IPS DF 6.9 (cell line): ENCODE data around the gene MAP2K4.

Experiments
- DNase-seq: peaks from one replicate; pipeline ENCODE4 v3.0.0-alpha.2; 2013; ENCODE audit warnings: low read depth, low spot score
- H3K27ac ChIP-seq: one replicate; pipeline ENCODE4 v1.5.1; 2013; ENCODE audit warnings: low read length, control low read depth
- H3K27me3 ChIP-seq: 2 replicates; pipeline ENCODE4 v1.6.1; 2013; ENCODE audit warnings: mild to moderate bottlenecking, low read length; ENCODE audit not compliant: control insufficient read depth, insufficient read depth
- H3K36me3 ChIP-seq: 2 replicates; pipeline ENCODE4 v1.6.1; 2013; ENCODE audit warnings: low read length; ENCODE audit not compliant: control insufficient read depth, insufficient read depth
- H3K4me1 ChIP-seq: 2 replicates; pipeline ENCODE4 v1.6.1; 2013; ENCODE audit warnings: low read length; ENCODE audit not compliant: control insufficient read depth, insufficient read depth
- H3K4me3 ChIP-seq: 2 replicates; pipeline ENCODE4 v1.5.1; 2013; ENCODE audit warnings: mild to moderate bottlenecking, low read length
- H3K9me3 ChIP-seq: 2 replicates; pipeline ENCODE4 v1.6.1; 2013; ENCODE audit warnings: low read length, inconsistent platforms; ENCODE audit not compliant: control insufficient read depth, insufficient read depth
- WGBS: extraction: QIAGEN DNeasy Blood & Tissue Kit; methylation state at CpG from one replicate; pipeline ENCODE4 v1.1.7; 2013; ENCODE audit warnings: mixed read lengths, missing lambda C conversion rate; ENCODE audit not compliant: insufficient read length, insufficient coverage; 5-methylcytosine and 5-hydroxymethylcytosine counted together

MAP2K4 gene

GRCh38 chr17:12110906-12111305 lies 90.2 kb downstream of the MAP2K4 start:
- H3K36me3 ChIP-seq, result no peaks in the 10 kb centered on the region; the same call in 1 of the 2 replicates
- no peak for DNase-seq
- no peaks in the 10 kb centered on the region for H3K27me3 ChIP-seq
- no CpG with 5 or more reads among the region's 2 CpGs for WGBS
- H3K4me1 ChIP-seq, result no peaks in the 10 kb centered on the region
- H3K9me3 ChIP-seq, result no peaks in the 10 kb centered on the region
- no peak overlapping the region for H3K27ac ChIP-seq
- H3K4me3 ChIP-seq, result no peak overlapping the region

- H3K27ac ChIP-seq, result no peak overlapping the region
- WGBS, result no CpG with 5 or more reads among the region's 2 CpGs
- no peaks in the 10 kb centered on the region for H3K4me1 ChIP-seq
- no peak overlapping the region for H3K4me3 ChIP-seq
- DNase-seq, result no peak
- no peaks in the 10 kb centered on the region for H3K9me3 ChIP-seq
- H3K36me3 ChIP-seq, result no peaks in the 10 kb centered on the region; the same call in 1 of the 2 replicates
- no peaks in the 10 kb centered on the region for H3K27me3 ChIP-seq
Measured at GRCh38 chr17:12113156-12113555, 92.5 kb downstream of the MAP2K4 start.

DNA sequence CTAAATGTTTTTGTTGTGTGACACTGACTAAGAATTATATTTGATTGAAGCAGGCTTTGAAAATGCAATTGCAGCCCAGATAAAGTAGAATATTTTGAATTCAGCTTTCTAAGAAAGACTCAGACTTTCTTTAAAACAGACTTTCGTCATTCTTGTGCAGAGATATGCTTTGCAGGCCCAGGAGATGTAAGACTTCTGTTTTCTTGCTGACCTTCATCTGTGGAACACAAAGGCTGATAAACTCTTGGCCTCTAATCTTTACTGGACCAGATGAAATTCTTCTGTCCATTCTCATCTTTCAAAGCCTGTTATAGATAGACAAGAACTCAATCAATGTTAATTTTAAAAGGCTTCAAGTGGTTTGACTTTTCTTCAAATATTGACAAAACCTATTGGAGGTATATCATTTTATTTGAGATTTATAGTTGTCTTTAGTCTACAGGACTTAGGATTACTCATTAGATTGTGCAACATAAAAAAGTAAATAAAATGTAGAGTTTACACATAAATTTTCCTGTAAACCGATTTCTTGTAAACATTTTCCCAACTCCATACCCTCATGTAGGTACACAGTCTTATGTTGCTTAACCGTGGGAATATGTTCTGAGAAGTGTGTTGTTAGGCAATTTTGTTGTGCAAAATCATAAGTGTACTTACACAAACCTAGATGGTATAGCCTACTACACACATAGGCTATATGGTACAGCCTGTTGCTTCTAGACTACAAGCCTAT lies 94.2 kb downstream of the MAP2K4 start:
- DNase-seq, result no peak
- H3K36me3 ChIP-seq, result no peaks in the 10 kb centered on the region; the same call in 1 of the 2 replicates
- no CpG with 5 or more reads among the region's 3 CpGs for WGBS
- H3K9me3 ChIP-seq, result no peaks in the 10 kb centered on the region
- H3K4me1 ChIP-seq, result no peaks in the 10 kb centered on the region
- no peak overlapping the region for H3K27ac ChIP-seq
- no peak overlapping the region for H3K4me3 ChIP-seq
- no peaks in the 10 kb centered on the region for H3K27me3 ChIP-seq

GRCh38 chr17:12116143-12116542 lies 95.5 kb downstream of the MAP2K4 start:
- H3K36me3 ChIP-seq, result no peaks in the 10 kb centered on the region; the same call in 1 of the 2 replicates
- no peaks in the 10 kb centered on the region for H3K27me3 ChIP-seq
- H3K27ac ChIP-seq, result no peak overlapping the region
- H3K9me3 ChIP-seq, result no peaks in the 10 kb centered on the region
- no peak overlapping the region for H3K4me3 ChIP-seq
- no peak for DNase-seq
- no peaks in the 10 kb centered on the region for H3K4me1 ChIP-seq

- DNase-seq, result no peak
- Histone ChIP-seq H3K27ac (no peak overlapping the region), H3K36me3 (no peaks in the 10 kb centered on the region), H3K27me3 (no peaks in the 10 kb centered on the region), H3K9me3 (no peaks in the 10 kb centered on the region), H3K4me1 (no peaks in the 10 kb centered on the region), H3K4me3 (no peak overlapping the region)
- WGBS, result no CpG with 5 or more reads among the region's 3 CpGs
Measured at GRCh38 chr17:12118617-12119016, 97.9 kb downstream of the MAP2K4 start.

GRCh38 chr17:12122075-12122474 lies 101.4 kb downstream of the MAP2K4 start:
- no peak for DNase-seq
- no CpG with 5 or more reads among the region's 6 CpGs for whole genome bisulfite sequencing
- H3K27ac ChIP-seq, result no peak overlapping the region

GRCh38 chr17:12127177-12127576 lies 106.5 kb downstream of the MAP2K4 start:
- no peak overlapping the region for H3K4me3 ChIP-seq
- no peaks in the 10 kb centered on the region for H3K27me3 ChIP-seq
- H3K9me3 ChIP-seq, result no peaks in the 10 kb centered on the region
- H3K27ac ChIP-seq, result no peak overlapping the region
- H3K4me1 ChIP-seq, result no peaks in the 10 kb centered on the region
- DNase-seq, result no peak
- peaks cover 5% of the 10 kb centered on the region; the same call in 1 of the 2 replicates for H3K36me3 ChIP-seq
- WGBS, result no CpG with 5 or more reads among the region's 2 CpGs

More at GRCh38 chr17:12122075-12122474, 101.4 kb downstream of the MAP2K4 start:
- no peaks in the 10 kb centered on the region for H3K27me3 ChIP-seq
- H3K36me3 ChIP-seq, result peaks cover 2% of the 10 kb centered on the region; the same call in 1 of the 2 replicates
- H3K4me1 ChIP-seq, result no peaks in the 10 kb centered on the region
- no peaks in the 10 kb centered on the region for H3K9me3 ChIP-seq
- H3K4me3 ChIP-seq, result no peak overlapping the region

DNA sequence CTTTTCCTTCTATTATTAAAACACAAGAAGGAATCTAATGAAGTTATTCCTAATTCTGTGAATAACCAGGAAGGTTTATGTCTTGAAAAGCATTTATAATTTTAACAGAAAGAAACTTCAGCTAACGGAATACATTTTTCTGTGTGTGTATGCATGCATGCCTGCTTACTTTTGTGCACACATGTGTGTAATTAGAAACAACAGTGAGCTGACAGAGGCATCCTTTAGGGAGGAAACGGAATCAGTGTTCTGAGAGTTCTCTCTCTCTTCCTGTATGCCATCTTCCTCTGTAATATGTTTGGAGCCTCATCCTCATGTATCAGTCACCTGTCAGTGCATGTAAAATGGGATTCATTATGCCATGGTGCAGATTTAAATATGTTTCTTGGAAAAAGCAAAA lies 107.0 kb downstream of the MAP2K4 start:
- no peak overlapping the region for H3K27ac ChIP-seq
- no peaks in the 10 kb centered on the region for H3K4me1 ChIP-seq
- peaks cover 5% of the 10 kb centered on the region; the same call in 1 of the 2 replicates for H3K36me3 ChIP-seq
- no peak overlapping the region for H3K4me3 ChIP-seq
- no peaks in the 10 kb centered on the region for H3K9me3 ChIP-seq
- no CpG with 5 or more reads among the region's 2 CpGs for WGBS
- H3K27me3 ChIP-seq, result no peaks in the 10 kb centered on the region
- DNase-seq, result no peak

- no CpG with 5 or more reads among the region's 7 CpGs for WGBS
Measured at GRCh38 chr17:12128946-12129345, 108.3 kb downstream of the MAP2K4 start.

DNA sequence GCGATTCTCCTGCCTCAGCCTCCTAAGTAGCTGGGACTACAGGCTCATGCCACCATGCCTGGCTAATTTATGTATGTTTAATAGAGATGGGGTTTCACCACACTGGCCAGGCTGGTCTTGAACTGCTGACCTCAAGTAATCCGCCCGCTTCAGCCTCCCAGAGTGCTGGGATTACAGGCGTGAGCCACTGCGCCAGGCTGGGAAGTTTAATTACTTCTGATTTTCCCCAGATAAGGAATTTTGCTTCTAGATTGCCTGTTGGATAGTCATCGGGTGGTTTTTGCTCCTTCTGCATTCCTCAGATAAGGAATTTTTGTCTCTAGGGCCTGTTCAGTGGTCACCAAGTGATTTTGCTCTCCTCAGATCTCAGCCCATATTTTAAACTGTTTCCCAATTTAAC lies 112.5 kb downstream of the MAP2K4 start:
- no peaks in the 10 kb centered on the region for H3K27me3 ChIP-seq
- no peak overlapping the region for H3K4me3 ChIP-seq
- 0 out of 2 replicates have a peak, but pooled peaks cover 3% of the 10 kb centered on the region for H3K36me3 ChIP-seq
- DNase-seq, result no peak
- H3K4me1 ChIP-seq, result no peaks in the 10 kb centered on the region
- no peaks in the 10 kb centered on the region for H3K9me3 ChIP-seq
- WGBS, result no CpG with 5 or more reads among the region's 6 CpGs
- H3K27ac ChIP-seq, result no peak overlapping the region

More at GRCh38 chr17:12128946-12129345, 108.3 kb downstream of the MAP2K4 start:
- Histone ChIP-seq H3K4me1 (no peaks in the 10 kb centered on the region), H3K27me3 (no peaks in the 10 kb centered on the region), H3K9me3 (no peaks in the 10 kb centered on the region), H3K4me3 (no peak overlapping the region), H3K27ac (no peak overlapping the region), H3K36me3 (peaks cover 5% of the 10 kb centered on the region; the same call in 1 of the 2 replicates)
- no peak for DNase-seq

GRCh38 chr17:12134101-12134500 lies 113.4 kb downstream of the MAP2K4 start:
- no peaks in the 10 kb centered on the region for H3K27me3 ChIP-seq
- no peak overlapping the region for H3K27ac ChIP-seq
- H3K4me3 ChIP-seq, result no peak overlapping the region
- 0 out of 2 replicates have a peak, but pooled peaks cover 3% of the 10 kb centered on the region for H3K36me3 ChIP-seq
- WGBS, result no CpG with 5 or more reads among the region's 3 CpGs
- no peak for DNase-seq
- H3K4me1 ChIP-seq, result no peaks in the 10 kb centered on the region
- H3K9me3 ChIP-seq, result no peaks in the 10 kb centered on the region
